ENCODE measurements around the gene TAL2. TPM values are rescaled to one million over a fixed set of nuclear protein-coding genes. Genes with fewer than 3 reads are reported as not detected.
A peak's percentile ranks its signal among the peaks of the same experiment; 100 is the strongest.

The TAL2 gene
- total and polyA plus RNA-seq, 9 of the 15 experiments (the other 6 are each of a cell fraction or from before 2014, with no cell fraction given), result 0.21 to 3.7 (median 1.1) TPM; not detected in 1

DNA sequence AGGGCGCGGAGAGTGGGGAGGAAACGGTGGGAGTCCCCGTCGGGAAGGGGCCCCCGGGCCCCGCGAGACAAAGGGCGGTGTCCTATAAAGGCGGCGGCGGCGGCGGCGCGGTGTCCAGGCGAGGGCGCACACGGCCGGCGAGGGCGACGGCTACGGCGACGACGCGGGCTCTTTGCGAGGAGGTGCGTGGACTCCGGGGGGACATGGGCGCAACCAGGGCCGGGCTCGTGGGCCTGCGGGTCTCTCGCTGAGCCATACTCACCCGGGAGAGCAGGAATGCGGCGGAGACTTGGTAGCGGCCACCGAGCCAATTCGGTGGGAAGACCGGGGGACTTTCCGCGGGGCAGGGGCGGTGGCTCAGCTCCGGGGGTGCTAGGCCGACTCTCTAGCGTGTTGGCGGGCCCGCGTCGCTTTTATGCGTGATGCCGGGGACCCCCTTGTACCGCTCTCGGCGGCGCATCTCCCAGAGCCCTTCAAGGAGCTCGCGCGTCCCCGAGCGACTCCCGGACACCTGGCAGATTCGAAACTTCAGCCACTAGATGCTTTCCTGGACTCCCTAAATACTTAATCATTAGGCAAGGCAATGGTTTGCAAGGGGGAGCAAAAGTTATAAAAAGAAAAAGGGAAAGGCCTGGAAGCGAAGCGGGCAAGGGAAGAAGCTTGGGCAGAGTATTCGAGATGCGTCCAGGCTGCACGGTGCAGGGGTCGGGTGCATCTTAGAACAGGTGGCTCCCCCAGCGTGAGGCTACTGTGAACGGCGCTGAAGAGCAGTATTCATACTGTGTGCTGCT, 5.9 kb upstream of the TAL2 start (continued):
- TF ChIP-seq, protein P1, sequence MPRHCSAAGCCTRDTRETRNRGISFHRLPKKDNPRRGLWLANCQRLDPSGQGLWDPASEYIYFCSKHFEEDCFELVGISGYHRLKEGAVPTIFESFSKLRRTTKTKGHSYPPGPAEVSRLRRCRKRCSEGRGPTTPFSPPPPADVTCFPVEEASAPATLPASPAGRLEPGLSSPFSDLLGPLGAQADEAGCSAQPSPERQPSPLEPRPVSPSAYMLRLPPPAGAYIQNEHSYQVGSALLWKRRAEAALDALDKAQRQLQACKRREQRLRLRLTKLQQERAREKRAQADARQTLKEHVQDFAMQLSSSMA (CRISPR knock-in tag; IDR thresholded peaks at IDR 0.05), result no peak
- TF ChIP-seq YY1 (IDR thresholded peaks at IDR 0.05; ENCODE audit: borderline replicate concordance in 1 of 3, control insufficient read depth in 1 of 3, extremely low read depth in 1 of 3, insufficient read depth in 3 of 3, insufficient read length in 1 of 3, insufficient replicate concordance in 2 of 3, low read depth in 1 of 3, low read length in 2 of 3) (peak in 1 of 3 experiments; percentile 31), SAFB (IDR thresholded peaks at IDR 0.05; ENCODE audit: borderline replicate concordance, low read depth, low read length) (peak; percentile 63; the same call in 1 of the 2 replicates), KAT7 (CRISPR knock-in tag; IDR thresholded peaks at IDR 0.05; ENCODE audit: borderline replicate concordance) (peak; percentile 78), GABPB1 (CRISPR knock-in tag; IDR thresholded peaks at IDR 0.05) (peak; percentile 59; the same call in 1 of the 2 replicates), POLR2A (conservative IDR thresholded peaks at IDR 0.05) (peak; percentile 25; the same call in 1 of the 2 replicates), SMC3 (conservative IDR thresholded peaks at IDR 0.05; ENCODE audit: insufficient read depth, low read depth, low read length) (no peak), NFXL1 (CRISPR knock-in tag; IDR thresholded peaks at IDR 0.05) (no peak), CBFB (CRISPR knock-in tag; IDR thresholded peaks at IDR 0.05) (no peak), TAF1 (IDR thresholded peaks at IDR 0.05; ENCODE audit: control insufficient read depth, extremely low read depth, insufficient read depth, low read length, severe bottlenecking) (peak; percentile 40)
- TF ChIP-seq, protein P2, sequence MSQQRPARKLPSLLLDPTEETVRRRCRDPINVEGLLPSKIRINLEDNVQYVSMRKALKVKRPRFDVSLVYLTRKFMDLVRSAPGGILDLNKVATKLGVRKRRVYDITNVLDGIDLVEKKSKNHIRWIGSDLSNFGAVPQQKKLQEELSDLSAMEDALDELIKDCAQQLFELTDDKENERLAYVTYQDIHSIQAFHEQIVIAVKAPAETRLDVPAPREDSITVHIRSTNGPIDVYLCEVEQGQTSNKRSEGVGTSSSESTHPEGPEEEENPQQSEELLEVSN (IDR thresholded peaks at IDR 0.05; ENCODE audit: borderline replicate concordance in 1 of 2, extremely low read depth in 1 of 2, insufficient read depth in 1 of 2, insufficient read length in 1 of 2, low read depth in 1 of 2, low read length in 1 of 2, poor library complexity in 1 of 2, severe bottlenecking in 1 of 2), result peak; percentile 95 to 99
- TF ChIP-seq, protein P3, sequence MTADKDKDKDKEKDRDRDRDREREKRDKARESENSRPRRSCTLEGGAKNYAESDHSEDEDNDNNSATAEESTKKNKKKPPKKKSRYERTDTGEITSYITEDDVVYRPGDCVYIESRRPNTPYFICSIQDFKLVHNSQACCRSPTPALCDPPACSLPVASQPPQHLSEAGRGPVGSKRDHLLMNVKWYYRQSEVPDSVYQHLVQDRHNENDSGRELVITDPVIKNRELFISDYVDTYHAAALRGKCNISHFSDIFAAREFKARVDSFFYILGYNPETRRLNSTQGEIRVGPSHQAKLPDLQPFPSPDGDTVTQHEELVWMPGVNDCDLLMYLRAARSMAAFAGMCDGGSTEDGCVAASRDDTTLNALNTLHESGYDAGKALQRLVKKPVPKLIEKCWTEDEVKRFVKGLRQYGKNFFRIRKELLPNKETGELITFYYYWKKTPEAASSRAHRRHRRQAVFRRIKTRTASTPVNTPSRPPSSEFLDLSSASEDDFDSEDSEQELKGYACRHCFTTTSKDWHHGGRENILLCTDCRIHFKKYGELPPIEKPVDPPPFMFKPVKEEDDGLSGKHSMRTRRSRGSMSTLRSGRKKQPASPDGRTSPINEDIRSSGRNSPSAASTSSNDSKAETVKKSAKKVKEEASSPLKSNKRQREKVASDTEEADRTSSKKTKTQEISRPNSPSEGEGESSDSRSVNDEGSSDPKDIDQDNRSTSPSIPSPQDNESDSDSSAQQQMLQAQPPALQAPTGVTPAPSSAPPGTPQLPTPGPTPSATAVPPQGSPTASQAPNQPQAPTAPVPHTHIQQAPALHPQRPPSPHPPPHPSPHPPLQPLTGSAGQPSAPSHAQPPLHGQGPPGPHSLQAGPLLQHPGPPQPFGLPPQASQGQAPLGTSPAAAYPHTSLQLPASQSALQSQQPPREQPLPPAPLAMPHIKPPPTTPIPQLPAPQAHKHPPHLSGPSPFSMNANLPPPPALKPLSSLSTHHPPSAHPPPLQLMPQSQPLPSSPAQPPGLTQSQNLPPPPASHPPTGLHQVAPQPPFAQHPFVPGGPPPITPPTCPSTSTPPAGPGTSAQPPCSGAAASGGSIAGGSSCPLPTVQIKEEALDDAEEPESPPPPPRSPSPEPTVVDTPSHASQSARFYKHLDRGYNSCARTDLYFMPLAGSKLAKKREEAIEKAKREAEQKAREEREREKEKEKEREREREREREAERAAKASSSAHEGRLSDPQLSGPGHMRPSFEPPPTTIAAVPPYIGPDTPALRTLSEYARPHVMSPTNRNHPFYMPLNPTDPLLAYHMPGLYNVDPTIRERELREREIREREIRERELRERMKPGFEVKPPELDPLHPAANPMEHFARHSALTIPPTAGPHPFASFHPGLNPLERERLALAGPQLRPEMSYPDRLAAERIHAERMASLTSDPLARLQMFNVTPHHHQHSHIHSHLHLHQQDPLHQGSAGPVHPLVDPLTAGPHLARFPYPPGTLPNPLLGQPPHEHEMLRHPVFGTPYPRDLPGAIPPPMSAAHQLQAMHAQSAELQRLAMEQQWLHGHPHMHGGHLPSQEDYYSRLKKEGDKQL (CRISPR knock-in tag; IDR thresholded peaks at IDR 0.05; ENCODE audit: borderline replicate concordance), result 0 out of 2 replicates have a peak, but pooled peaks have one; percentile 0
- TF ChIP-seq, protein P4, sequence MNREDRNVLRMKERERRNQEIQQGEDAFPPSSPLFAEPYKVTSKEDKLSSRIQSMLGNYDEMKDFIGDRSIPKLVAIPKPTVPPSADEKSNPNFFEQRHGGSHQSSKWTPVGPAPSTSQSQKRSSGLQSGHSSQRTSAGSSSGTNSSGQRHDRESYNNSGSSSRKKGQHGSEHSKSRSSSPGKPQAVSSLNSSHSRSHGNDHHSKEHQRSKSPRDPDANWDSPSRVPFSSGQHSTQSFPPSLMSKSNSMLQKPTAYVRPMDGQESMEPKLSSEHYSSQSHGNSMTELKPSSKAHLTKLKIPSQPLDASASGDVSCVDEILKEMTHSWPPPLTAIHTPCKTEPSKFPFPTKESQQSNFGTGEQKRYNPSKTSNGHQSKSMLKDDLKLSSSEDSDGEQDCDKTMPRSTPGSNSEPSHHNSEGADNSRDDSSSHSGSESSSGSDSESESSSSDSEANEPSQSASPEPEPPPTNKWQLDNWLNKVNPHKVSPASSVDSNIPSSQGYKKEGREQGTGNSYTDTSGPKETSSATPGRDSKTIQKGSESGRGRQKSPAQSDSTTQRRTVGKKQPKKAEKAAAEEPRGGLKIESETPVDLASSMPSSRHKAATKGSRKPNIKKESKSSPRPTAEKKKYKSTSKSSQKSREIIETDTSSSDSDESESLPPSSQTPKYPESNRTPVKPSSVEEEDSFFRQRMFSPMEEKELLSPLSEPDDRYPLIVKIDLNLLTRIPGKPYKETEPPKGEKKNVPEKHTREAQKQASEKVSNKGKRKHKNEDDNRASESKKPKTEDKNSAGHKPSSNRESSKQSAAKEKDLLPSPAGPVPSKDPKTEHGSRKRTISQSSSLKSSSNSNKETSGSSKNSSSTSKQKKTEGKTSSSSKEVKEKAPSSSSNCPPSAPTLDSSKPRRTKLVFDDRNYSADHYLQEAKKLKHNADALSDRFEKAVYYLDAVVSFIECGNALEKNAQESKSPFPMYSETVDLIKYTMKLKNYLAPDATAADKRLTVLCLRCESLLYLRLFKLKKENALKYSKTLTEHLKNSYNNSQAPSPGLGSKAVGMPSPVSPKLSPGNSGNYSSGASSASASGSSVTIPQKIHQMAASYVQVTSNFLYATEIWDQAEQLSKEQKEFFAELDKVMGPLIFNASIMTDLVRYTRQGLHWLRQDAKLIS (CRISPR knock-in tag; IDR thresholded peaks at IDR 0.05), result peak; percentile 69; the same call in 1 of the 2 replicates

Data from K562 (cell line).